GM19023 (cell line): ENCODE results near the gene MRNIP.
A peak's percentile ranks its signal among the peaks of the same experiment; 100 is the strongest.

Source experiments
- ATAC-seq: cut with Tn5 transposase; IDR thresholded peaks from one replicate; pipeline ENCODE4 v1.9.1; 2021; ENCODE audit warnings: mild to moderate bottlenecking, moderate library complexity; ENCODE audit not compliant: unreplicated experiment

The MRNIP gene

DNA sequence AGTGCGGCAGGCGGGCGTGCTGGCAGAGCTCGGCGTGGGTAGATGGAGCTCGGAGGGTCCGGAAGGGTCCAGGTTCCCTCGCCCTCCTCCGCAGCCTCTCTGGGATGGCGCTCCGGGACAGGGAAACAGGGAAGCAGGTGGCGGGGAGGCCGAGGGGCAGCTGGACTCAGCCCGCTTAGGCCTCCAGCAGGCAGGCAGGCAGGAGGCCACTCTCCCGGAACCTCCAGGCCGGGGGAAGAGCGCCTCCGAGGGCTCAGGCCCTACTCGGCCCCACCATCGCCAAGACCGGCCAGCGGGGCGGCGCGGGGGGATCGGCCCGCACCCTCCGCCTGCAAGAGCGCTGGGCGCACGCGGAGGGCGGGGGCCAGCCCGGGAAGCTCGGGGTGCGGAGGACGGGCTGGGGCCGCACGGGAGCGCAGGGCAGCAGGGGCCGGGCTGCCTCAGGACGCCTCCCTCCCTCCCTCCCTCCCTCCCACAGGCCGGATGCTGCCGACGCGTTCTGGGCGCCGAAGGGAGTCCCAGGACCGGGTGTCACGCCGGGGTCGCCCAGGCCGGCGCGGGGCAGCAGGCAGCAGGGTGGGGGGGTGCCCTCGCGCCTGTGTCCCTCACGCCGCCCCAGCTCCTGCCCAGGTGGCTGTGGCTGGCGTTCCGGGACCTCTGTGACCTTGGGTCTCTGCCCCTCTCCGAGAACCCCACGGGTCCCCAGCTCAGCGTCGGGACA, 52.9 kb downstream of the MRNIP start:
- peak; percentile 16 for ATAC-seq

DNA sequence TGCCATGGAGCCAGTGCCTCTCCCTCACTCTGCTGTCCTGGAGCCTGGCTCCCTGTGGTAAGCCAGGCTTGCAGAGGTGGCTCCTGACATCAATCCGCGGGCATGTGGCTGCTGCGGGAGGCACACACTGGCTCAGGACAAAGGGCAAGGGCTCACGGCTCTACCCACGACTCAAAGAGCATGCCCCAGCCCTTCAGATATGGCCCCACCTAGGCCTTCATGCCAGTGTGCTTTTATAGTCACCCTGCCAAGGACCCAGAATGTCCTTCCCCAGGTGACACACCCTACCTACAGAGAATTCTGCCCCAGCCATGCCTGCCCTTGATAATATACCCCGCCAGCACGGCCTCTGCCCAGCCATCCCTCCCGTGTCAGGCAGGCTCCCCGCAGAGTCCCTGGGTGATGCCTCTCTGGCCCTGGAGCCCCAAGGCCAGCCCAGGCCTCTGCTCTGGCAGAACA, 53.5 kb downstream of the MRNIP start:
- ATAC-seq: no peak

GRCh38 chr5:179804555-179804947, 54.1 kb downstream of the MRNIP start:
- no peak for ATAC-seq

DNA sequence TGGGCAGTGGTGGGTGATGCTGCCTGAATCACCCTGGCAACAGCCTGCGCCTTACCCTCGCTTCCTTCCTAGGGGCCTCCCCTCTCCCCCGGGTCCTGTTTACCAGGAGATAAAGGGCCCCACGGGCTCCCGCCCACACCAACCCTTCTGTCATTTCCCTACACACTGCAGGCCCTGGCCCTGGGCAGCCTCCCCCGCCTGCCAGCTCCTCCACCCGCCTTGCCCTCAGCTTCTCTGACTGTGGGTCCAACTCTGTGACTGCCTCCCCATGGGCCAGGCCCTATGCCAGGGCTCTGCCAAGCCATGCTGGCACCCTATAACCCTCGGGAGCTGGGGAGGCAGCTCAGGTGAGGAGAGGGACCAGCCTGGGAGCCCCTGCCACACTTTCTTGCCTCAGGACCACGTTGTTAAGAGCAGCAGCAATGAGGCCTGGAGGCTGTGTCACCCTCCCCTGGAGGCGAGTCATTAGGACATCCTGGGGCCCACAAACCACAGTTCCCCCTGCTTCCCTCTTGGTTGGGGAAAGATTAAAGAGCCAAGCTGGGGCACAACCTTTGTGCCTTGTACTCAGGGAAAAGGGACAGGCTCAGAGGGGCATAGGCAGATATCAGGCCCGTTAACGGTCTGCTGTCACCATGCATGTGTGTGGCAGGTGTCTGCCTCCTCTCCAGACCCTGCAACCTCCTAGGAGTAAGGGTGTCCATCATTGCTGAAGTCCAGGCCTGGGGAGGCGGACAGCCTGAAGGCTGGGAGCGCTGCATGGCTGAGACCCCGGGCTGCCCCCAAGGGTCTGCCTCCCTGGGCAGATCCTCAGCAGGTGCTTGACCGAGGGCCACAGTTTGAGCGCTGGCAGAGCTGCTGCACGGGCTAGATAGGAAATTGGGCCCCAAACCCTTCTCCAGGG, 54.7 kb downstream of the MRNIP start:
- no peak for ATAC-seq

GRCh38 chr5:179802950-179803562, 55.6 kb downstream of the MRNIP start:
- no peak for ATAC-seq

DNA sequence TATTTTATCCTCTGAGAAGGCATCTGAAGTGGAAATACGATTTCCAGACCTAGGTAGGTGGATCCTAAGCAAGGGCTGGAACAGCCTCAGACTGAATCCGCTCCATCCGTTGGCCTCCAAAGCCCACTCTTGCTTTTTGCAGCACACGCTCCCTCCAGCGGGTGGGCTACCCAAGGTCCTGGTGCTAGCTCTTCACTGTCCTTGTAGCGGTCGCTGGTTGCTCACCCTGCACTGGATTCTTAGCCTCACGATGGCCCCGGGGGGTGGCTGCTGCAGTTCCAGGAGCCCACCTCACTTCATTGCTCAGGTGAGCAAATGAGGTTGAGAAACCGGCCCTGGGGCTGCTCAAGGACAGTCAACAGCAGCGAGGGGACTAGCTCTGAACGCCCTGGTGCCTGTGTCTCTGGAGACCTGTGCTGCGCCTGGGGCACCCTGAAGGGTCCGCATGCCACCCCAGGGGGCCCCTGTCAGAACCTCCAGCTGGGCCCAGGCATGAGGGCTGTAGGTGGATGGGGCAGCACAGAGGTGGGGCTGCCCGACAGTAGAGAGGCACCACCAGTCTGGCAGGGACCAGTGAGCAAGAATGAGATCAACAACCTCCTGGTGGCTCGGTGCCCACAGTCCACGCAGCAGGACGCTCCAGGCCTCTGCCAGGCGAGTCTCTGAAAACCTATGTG, 56.3 kb downstream of the MRNIP start:
- ATAC-seq: no peak

DNA sequence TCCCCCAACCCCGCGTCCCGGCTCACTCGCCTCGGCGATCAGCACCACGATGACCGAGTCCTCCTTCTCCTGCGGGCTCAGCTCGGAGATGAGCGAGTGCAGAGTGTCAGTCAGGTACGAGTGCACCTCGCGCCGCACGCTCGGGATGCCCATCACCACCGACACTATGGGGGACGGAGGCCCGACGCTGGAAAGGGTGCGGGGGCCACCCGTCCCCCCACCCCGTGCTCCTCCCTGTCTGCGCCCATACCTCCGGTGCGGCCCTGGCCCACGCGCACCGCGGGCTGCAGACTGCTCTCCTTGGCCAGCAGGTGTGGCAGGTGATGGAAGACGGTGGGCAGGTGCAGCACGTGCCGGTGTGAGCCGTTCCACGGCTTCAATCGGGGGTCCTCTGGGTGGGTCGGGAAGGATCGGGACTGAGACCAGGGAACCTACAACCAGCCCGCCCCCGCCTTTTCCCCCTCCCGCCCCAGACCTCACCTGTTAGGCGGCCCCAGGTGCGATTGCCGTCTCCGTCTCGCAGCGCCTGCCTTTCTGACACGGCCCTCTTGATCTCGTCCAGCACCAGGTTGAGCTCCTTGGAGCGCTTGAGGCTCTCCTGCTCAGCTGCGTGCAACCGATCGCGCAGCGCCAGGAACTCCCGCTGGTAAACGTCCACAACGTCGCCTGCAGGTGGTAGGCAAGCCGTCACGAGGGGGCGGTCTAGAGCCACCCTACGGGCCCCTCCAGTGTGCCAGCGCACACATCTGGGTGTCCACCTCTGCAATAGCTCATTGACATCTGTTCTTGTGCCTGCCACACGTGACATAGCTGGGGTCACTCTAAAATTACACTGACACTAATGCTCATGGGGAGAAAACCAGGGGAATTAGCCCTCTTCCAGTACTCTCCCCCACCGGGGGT, 57.1 kb downstream of the MRNIP start:
- ATAC-seq: no peak

DNA sequence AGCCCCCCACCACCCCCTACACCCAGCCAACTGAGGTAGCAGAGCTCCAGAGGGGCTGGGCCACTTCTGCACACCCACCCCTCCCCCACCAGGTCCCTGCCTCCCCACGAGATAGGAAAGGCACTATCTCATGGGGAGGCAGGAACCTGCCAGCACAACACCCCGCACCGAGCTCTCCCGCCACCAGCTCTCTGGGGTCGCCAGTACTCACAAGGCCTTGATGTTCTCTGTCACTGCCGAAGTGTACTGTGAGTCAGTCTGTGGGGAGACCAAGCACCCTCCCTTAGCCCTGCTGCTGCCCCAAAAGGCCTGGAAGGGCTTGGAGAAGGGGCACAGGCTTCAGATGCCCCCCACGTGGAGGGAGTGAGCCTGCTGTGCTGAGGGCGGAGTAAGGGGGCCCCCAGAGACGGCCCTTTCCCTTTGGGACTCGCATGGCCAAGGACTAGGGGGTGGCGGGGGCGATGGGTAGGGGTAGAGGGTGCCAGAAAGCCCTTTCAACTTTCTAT, 57.9 kb downstream of the MRNIP start:
- ATAC-seq: no peak

DNA sequence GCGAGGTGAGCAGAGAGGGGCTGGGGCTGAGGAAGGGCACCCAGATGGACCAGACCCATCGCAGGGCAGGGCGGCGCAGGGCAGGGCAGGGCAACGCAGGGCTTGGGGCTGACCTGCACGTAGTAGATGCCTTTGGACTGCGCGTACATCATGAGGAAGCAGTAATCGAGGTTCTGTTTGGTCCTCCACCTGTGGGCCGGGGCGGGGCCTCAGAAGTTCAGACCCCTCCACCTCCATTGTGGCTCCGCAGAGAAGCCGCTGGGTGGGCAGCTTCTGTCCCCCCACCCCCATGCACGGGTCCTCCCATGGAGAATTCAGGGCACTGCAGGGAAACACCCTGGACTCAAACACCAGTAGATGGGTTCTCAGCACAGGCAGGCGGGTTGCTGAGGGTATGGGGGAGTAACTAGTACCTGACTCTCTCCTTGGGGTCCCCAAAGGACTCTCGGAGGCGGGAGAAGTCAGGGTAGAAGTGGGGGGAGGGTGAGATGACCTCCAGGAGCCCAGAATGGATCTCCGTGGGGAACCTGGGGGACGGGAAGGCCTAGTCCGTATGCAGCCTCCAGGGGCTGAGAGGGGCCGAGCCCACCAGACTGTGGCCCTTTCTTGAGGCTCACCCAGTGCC, 58.4 kb downstream of the MRNIP start:
- no peak for ATAC-seq

GRCh38 chr5:179799644-179799973, 59.0 kb downstream of the MRNIP start:
- no peak for ATAC-seq

GRCh38 chr5:179798771-179799643, 59.6 kb downstream of the MRNIP start:
- ATAC-seq: no peak

GRCh38 chr5:179798144-179798770, 60.4 kb downstream of the MRNIP start:
- ATAC-seq: no peak

DNA sequence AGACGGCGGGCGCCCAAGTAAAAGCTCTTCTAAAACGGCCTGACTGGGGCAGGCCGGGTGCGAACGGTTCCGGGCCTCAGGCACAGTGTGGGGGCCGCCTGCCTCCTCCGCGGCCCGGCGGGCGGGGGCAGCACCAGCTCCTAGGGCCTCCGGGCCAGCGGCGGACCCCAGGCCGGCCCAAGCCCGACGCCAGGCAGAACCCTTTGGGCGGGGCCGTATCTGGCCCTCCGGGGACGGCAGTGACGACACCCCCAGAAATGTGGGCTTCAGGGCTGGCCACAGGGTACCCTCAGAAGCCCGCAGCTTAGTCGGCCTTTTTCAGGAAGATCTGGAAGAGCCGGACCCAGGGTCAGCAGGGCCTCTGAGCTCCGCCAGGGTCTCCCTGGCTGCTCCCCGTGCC, 60.9 kb downstream of the MRNIP start:
- no peak for ATAC-seq

GRCh38 chr5:179796877-179797608, 61.6 kb downstream of the MRNIP start:
- ATAC-seq: no peak

DNA sequence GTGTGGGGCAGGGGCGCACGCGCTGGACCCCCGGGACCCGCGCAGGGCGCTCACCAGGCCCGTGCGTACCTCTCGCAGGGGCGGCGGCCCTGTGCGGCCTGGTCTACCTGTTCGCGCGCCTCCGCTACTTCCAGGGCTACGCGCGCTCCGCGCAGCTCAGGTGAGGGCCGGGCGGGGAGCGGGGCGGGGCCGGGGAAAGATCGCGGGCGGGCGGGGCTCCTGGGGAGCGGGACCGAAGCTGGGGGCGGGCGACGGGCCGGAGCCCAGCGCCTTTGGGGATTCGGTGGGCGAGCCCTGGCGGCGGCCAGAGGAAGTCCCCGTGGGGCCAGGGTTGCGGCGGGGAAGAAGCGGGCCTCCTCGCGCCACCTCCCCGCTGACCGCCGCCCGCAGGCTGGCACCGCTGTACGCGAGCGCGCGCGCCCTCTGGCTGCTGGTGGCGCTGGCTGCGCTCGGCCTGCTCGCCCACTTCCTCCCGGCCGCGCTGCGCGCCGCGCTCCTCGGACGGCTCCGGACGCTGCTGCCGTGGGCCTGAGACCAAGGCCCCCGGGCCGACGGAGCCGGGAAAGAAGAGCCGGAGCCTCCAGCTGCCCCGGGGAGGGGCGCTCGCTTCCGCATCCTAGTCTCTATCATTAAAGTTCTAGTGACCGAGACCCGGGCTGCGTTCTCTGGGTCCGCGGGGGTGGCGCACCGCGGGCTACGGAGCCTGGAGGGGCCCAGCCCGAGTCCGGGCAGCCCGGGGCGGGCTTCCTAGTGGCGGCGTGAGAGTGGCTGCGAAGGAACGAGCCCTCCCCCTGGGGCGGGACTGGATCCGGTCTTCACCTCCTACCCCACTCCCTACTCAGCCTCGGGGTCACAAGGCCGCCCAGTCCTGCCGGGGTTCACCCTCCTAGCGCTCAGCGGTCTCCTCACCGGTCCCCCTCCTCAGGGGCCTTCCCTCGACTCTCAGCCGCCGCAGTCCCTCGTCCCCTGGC, 62.5 kb downstream of the MRNIP start:
- peak; percentile 71 for ATAC-seq
